22Rv1 (cell line): Measurements from ENCODE around the gene CCDC43.
"Not testable (repeated sequence)": the region's sequence is repeated elsewhere in the genome, so short reads cannot be mapped to it uniquely, and the experiment has no call there.

Experiments
- H3K27ac ChIP-seq: fragments of 450-650 bp; 2 replicates; pipeline ENCODE4 v1.5.1; 2017
- CTCF ChIP-seq: fragments of 450-650 bp; IDR thresholded peaks from 2 replicates; pipeline ENCODE4 v1.5.1; 2017; ENCODE audit warnings: mild to moderate bottlenecking
- ZFX ChIP-seq: fragments of 450-650 bp; IDR thresholded peaks from 2 replicates; pipeline ENCODE4 v1.6.1; 2017; ENCODE audit warnings: antibody characterized with exemption, borderline replicate concordance

CCDC43 gene

GRCh38 chr17:44648963-44649362 lies 40.6 kb downstream of the CCDC43 start:
- TF ChIP-seq ZFX (no peak), CTCF (no peak)
- H3K27ac ChIP-seq = no peak overlapping the region

- no peak for TF ChIP-seq ZFX
- TF ChIP-seq CTCF = no peak
- H3K27ac ChIP-seq = no peak overlapping the region
Observed at GRCh38 chr17:44647736-44648135, 41.8 kb downstream of the CCDC43 start.

- TF ChIP-seq ZFX = no peak
- no peak for TF ChIP-seq CTCF
Observed at GRCh38 chr17:44646280-44646679, 43.3 kb downstream of the CCDC43 start.

GRCh38 chr17:44645341-44645740 lies 44.2 kb downstream of the CCDC43 start:
- TF ChIP-seq CTCF (no peak), ZFX (no peak)
- no peak overlapping the region for H3K27ac ChIP-seq

More at GRCh38 chr17:44646280-44646679, 43.3 kb downstream of the CCDC43 start:
- H3K27ac ChIP-seq = no peak overlapping the region

- no peak for TF ChIP-seq ZFX
- no peak for TF ChIP-seq CTCF
Observed at GRCh38 chr17:44642834-44643233, 46.7 kb downstream of the CCDC43 start.

GRCh38 chr17:44637066-44637465 lies 52.5 kb downstream of the CCDC43 start:
- TF ChIP-seq ZFX = no peak
- no peak for TF ChIP-seq CTCF
- no peak overlapping the region for H3K27ac ChIP-seq

More at GRCh38 chr17:44642834-44643233, 46.7 kb downstream of the CCDC43 start:
- H3K27ac ChIP-seq = no peak overlapping the region

GRCh38 chr17:44636562-44636961 lies 53.0 kb downstream of the CCDC43 start:
- no peak for TF ChIP-seq ZFX
- TF ChIP-seq CTCF = 0 out of 2 replicates have a peak, but pooled peaks have one; percentile 4
- H3K27ac ChIP-seq = no peak overlapping the region

- not testable (repeated sequence) for H3K27ac ChIP-seq
Observed at GRCh38 chr17:44634401-44634800, 55.2 kb downstream of the CCDC43 start.
